ENCODE results near the gene KANSL1. TPM values are rescaled to one million over a fixed set of nuclear protein-coding genes. Genes with fewer than 3 reads are reported as not detected.

The KANSL1 gene
- total and polyA plus RNA-seq, 2 donors (not counting 1 experiment from before 2014, with no cell fraction given) = 36.8 to 233 TPM

DNA sequence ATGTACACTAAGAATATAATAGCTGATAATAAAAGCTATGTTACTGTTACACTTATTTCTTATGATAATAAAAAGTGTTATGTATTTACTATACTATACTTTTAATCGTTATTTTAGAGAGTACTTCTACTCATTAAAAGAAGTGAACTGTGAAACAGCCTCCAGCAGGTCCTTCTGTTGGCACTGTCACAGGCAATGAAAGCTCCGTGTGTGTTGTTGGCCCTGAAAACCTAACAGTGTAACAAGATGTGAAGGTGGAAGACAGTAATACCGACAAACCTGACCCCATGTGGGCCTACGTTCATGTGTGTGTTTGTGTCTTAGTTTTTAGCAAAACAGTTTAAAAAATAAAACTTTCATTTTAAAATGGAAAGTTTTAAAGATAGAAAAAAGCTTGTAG is 102.4 kb downstream of the KANSL1 start:
- ChIA-PET POLR2A (no interaction called here), CTCF (interaction anchor here (0.6 to 2.1 kb wide), 6 partner anchors 9 to 162 kb away, joined by 3 to 4 read pairs (median 3); partner anchors contain the start of gene KANSL1)
- intact Hi-C loops (cut with micrococcal nuclease) = no loop called here
- Histone ChIP-seq H3K4me3 (ENCODE audit: control extremely low read depth in 1 of 5, extremely low read depth in 1 of 5, insufficient read depth in 1 of 5, low read depth in 2 of 5, low read length in 4 of 5) (no peak overlapping the region), H3K36me3 (replicated peaks in 1 of 2; ENCODE audit: control extremely low read depth in 1 of 2, control insufficient read depth in 1 of 2, extremely low read depth in 1 of 2, insufficient read depth in 2 of 2, low read length in 1 of 2) (peaks cover 9 to 50% of the 10 kb centered on the region in 2 experiments), H3K79me2 (ENCODE audit: control insufficient read depth, insufficient read depth, low read length) (peaks cover 63% of the 10 kb centered on the region), H2AFZ (ENCODE audit: insufficient read depth, low read depth, low read length, poor library complexity, severe bottlenecking) (no peak overlapping the region), H3K9ac (ENCODE audit: low read length) (no peak overlapping the region), H3K27me3 (replicated peaks in 1 of 4; ENCODE audit: control extremely low read depth in 1 of 4, control insufficient read depth in 3 of 4, insufficient read depth in 4 of 4, low read length in 3 of 4) (no peaks in the 10 kb centered on the region), H4K20me1 (ENCODE audit: control insufficient read depth, insufficient read depth, low read length, poor library complexity, severe bottlenecking) (peaks cover 53% of the 10 kb centered on the region), H3K27ac (ENCODE audit: low read length in 2 of 2) (no peak overlapping the region), H3K9me3 (ENCODE audit: control extremely low read depth in 1 of 3, control insufficient read depth in 2 of 3, insufficient read depth in 1 of 3, low read length in 2 of 3) (no peaks in the 10 kb centered on the region), H3K4me2 (replicated peaks; ENCODE audit: low read depth, low read length, poor library complexity, severe bottlenecking) (no peak overlapping the region), H3K4me1 (ENCODE audit: control insufficient read depth in 2 of 2, insufficient read depth in 2 of 2, low read length in 2 of 2) (no peaks in the 10 kb centered on the region)
- Mint-ChIP-seq H3K9me3 (ENCODE audit: insufficient read depth) (no peaks in the 10 kb centered on the region), H3K4me1 (peaks cover 19% of the 10 kb centered on the region), H3K27ac (no peak overlapping the region), H3K27me3 (no peaks in the 10 kb centered on the region), H3K4me3 (no peak overlapping the region)
- ATAC-seq (ENCODE audit: low read depth) (no peak), DNase-seq (no peak)
- TF ChIP-seq, protein P1, sequence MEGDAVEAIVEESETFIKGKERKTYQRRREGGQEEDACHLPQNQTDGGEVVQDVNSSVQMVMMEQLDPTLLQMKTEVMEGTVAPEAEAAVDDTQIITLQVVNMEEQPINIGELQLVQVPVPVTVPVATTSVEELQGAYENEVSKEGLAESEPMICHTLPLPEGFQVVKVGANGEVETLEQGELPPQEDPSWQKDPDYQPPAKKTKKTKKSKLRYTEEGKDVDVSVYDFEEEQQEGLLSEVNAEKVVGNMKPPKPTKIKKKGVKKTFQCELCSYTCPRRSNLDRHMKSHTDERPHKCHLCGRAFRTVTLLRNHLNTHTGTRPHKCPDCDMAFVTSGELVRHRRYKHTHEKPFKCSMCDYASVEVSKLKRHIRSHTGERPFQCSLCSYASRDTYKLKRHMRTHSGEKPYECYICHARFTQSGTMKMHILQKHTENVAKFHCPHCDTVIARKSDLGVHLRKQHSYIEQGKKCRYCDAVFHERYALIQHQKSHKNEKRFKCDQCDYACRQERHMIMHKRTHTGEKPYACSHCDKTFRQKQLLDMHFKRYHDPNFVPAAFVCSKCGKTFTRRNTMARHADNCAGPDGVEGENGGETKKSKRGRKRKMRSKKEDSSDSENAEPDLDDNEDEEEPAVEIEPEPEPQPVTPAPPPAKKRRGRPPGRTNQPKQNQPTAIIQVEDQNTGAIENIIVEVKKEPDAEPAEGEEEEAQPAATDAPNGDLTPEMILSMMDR (IDR thresholded peaks at IDR 0.05) = no peak
- TF ChIP-seq EZH2 (IDR thresholded peaks at IDR 0.05; ENCODE audit: borderline replicate concordance, insufficient read depth, low read depth, low read length, poor library complexity, severe bottlenecking) = no peak
- 100% methylated on average over 1 of the region's 4 CpGs for WGBS (ENCODE audit: insufficient coverage)

DNA sequence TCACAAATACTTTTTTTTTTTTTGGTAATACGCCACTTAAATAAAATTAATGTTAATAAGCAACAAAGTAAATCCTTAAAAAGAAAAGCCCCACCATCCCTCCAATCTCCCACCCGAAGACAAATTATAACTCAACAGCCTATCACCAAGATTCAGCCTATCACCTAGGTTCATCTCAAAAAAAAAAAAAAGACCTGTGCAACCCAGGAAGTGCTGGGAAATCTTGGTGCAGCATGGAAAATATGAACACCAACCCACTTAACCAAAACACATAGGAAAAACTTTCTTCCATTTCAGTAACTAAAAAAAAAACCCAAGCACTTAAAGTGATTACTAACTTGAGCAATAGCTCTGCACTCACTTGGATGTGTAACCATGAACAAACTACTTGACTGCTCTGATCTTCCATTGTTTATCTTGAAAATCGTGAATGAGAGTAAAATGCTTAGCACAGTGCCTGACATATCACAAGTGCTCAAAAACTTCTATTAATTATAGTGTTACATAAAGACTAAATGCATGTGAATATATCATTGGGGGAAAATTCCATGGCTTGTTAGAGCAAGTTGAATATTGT is 103.8 kb downstream of the KANSL1 start:
- TF ChIP-seq EZH2 (IDR thresholded peaks at IDR 0.05; ENCODE audit: borderline replicate concordance, insufficient read depth, low read depth, low read length, poor library complexity, severe bottlenecking) = no peak
- TF ChIP-seq, protein P1 (IDR thresholded peaks at IDR 0.05) = no peak
- H3K4me1 ChIP-seq (ENCODE audit: control insufficient read depth in 2 of 2, insufficient read depth in 2 of 2, low read length in 2 of 2) = no peaks in the 10 kb centered on the region
- H3K9ac ChIP-seq (ENCODE audit: low read length) = no peak overlapping the region
- H3K27me3 Mint-ChIP-seq = no peaks in the 10 kb centered on the region
- ATAC-seq (ENCODE audit: low read depth) = no peak
- H3K79me2 ChIP-seq (ENCODE audit: control insufficient read depth, insufficient read depth, low read length) = peaks cover 64% of the 10 kb centered on the region
- POLR2A ChIA-PET = no interaction called here
- no peaks in the 10 kb centered on the region for H3K27me3 ChIP-seq (replicated peaks in 1 of 4; ENCODE audit: control extremely low read depth in 1 of 4, control insufficient read depth in 3 of 4, insufficient read depth in 4 of 4, low read length in 3 of 4)
- peaks cover 9 to 48% of the 10 kb centered on the region in 2 experiments for H3K36me3 ChIP-seq (replicated peaks in 1 of 2; ENCODE audit: control extremely low read depth in 1 of 2, control insufficient read depth in 1 of 2, extremely low read depth in 1 of 2, insufficient read depth in 2 of 2, low read length in 1 of 2)
- H3K27ac ChIP-seq (ENCODE audit: low read length in 2 of 2) = no peak overlapping the region
- H3K4me3 Mint-ChIP-seq = no peak overlapping the region
- H3K9me3 ChIP-seq (ENCODE audit: control extremely low read depth in 1 of 3, control insufficient read depth in 2 of 3, insufficient read depth in 1 of 3, low read length in 2 of 3) = no peaks in the 10 kb centered on the region
- H3K4me3 ChIP-seq (ENCODE audit: control extremely low read depth in 1 of 5, extremely low read depth in 1 of 5, insufficient read depth in 1 of 5, low read depth in 2 of 5, low read length in 4 of 5) = no peak overlapping the region
- no peaks in the 10 kb centered on the region for H3K9me3 Mint-ChIP-seq (ENCODE audit: insufficient read depth)
- WGBS (ENCODE audit: insufficient coverage) = no CpG with 5 or more reads among the region's 3 CpGs
- H3K4me1 Mint-ChIP-seq = peaks cover 23% of the 10 kb centered on the region
- H4K20me1 ChIP-seq (ENCODE audit: control insufficient read depth, insufficient read depth, low read length, poor library complexity, severe bottlenecking) = peaks cover 55% of the 10 kb centered on the region
- H3K4me2 ChIP-seq (replicated peaks; ENCODE audit: low read depth, low read length, poor library complexity, severe bottlenecking) = no peak overlapping the region
- H2AFZ ChIP-seq (ENCODE audit: insufficient read depth, low read depth, low read length, poor library complexity, severe bottlenecking) = no peak overlapping the region
- intact Hi-C loops (cut with micrococcal nuclease) = no loop called here
- CTCF ChIA-PET = no interaction called here
- H3K27ac Mint-ChIP-seq = no peak overlapping the region
- DNase-seq = no peak
